BJ (cell line): ENCODE data around the gene ZKSCAN4. TPM values are rescaled to one million over a fixed set of nuclear protein-coding genes. Genes with fewer than 3 reads are reported as not detected.

ENCODE experiments used
- CTCF ChIA-PET: fragments of 350-600 bp; formaldehyde crosslinking; extraction: SDS; loops from one replicate; lab custom pipeline; 2021; ENCODE audit warnings: antibody characterized with exemption, inconsistent platforms; lab: Yijun Ruan, JAX
- POLR2A ChIA-PET: fragments of 300-600 bp; sonication (Branson Sonifier 250); formaldehyde crosslinking; extraction: SDS; loops from one replicate; lab custom pipeline; 2021; ENCODE audit warnings: antibody characterized with exemption; lab: Charles Lee
- DNase-seq: peaks from one replicate; pipeline ENCODE4 v3.0.0-alpha.2; 2011; ENCODE audit warnings: low read depth
- H3K27me3 ChIP-seq: 2 replicates; pipeline ENCODE4 v1.6.0; 2011; ENCODE audit warnings: low read length; ENCODE audit not compliant: control insufficient read depth, insufficient read depth
- H3K36me3 ChIP-seq: 2 replicates; pipeline ENCODE4 v1.5.1; 2011; ENCODE audit warnings: low read length; ENCODE audit not compliant: control insufficient read depth, insufficient read depth
- H3K4me3 ChIP-seq: 2 replicates; pipeline ENCODE4 v1.5.1; 2011; ENCODE audit warnings: low read depth, mild to moderate bottlenecking, control low read depth, low read length
- polyA plus RNA-seq: library from polyadenylated mRNA; depleted of rRNA; stranded (reverse); fragments of >200 nt; gene quantifications from 2 replicates; pipeline ENCODE4 v1.2.3, GENCODE V29; 2011
- TF ChIP-seq, protein P1 (sequence below): IDR thresholded peaks from 2 replicates; pipeline ENCODE4 v1.5.1; 2011; ENCODE audit warnings: low read depth, mild to moderate bottlenecking, control low read depth, inconsistent platforms, low read length, moderate library complexity; ENCODE audit not compliant: insufficient read depth

Gene ZKSCAN4
- polyA plus RNA-seq, 1 experiment: 3.0 TPM

DNA sequence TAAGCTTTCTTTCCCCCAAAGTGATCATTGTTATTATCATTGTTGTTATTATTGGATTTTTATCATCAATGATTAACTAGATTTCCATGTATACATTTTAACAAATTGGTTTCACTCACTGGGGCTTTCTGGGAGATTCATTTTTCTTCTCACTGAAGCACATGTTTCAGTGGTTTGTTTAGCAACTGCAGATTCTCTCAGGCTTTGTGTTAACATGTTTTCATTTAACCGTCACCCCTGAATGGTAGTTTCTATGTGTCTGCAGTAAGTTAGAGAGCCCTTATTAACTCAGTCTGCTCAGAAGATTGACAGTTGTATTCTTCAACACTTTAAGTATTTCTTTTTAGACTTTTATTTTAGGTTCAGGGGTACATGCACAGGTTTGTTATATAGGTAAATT lies 12.4 kb downstream of the ZKSCAN4 start:
- TF ChIP-seq, protein P1, sequence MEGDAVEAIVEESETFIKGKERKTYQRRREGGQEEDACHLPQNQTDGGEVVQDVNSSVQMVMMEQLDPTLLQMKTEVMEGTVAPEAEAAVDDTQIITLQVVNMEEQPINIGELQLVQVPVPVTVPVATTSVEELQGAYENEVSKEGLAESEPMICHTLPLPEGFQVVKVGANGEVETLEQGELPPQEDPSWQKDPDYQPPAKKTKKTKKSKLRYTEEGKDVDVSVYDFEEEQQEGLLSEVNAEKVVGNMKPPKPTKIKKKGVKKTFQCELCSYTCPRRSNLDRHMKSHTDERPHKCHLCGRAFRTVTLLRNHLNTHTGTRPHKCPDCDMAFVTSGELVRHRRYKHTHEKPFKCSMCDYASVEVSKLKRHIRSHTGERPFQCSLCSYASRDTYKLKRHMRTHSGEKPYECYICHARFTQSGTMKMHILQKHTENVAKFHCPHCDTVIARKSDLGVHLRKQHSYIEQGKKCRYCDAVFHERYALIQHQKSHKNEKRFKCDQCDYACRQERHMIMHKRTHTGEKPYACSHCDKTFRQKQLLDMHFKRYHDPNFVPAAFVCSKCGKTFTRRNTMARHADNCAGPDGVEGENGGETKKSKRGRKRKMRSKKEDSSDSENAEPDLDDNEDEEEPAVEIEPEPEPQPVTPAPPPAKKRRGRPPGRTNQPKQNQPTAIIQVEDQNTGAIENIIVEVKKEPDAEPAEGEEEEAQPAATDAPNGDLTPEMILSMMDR: no peak
- ChIA-PET CTCF (no interaction called here), POLR2A (no interaction called here)
- H3K36me3 ChIP-seq: no peaks in the 10 kb centered on the region
- H3K27me3 ChIP-seq: no peaks in the 10 kb centered on the region
- DNase-seq: no peak
- no peak overlapping the region for H3K4me3 ChIP-seq

DNA sequence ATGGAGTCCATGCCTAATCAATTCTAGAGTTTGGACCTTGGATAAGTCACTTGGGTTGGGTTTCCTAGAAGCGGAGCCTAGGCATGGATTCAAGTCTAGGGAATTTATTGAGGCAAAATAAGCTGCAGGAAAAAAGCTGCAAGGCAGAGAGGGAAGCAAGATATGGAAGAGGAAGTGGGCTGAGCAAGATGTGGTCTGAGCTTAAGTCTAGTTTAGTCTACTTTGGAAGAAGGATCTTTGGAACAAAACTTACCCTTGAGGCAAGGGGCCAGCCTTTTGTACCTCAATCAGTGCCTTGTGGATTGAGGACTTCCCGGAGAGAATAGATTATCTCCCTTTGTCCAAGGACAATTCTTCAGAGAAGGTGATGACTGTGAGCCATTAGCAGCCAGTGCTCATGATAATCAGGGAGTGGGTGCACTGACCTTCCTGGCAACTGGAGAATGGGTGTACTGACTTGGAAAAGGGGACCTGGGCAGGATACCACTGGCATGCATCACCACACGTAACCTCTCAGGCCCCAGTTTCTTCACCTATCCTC lies 16.1 kb downstream of the ZKSCAN4 start:
- POLR2A ChIA-PET: no interaction called here
- H3K4me3 ChIP-seq: no peak overlapping the region
- TF ChIP-seq, protein P1: no peak
- CTCF ChIA-PET: no interaction called here
- no peak for DNase-seq
- H3K27me3 ChIP-seq: no peaks in the 10 kb centered on the region
- H3K36me3 ChIP-seq: peaks cover 2% of the 10 kb centered on the region; the same call in 1 of the 2 replicates

DNA sequence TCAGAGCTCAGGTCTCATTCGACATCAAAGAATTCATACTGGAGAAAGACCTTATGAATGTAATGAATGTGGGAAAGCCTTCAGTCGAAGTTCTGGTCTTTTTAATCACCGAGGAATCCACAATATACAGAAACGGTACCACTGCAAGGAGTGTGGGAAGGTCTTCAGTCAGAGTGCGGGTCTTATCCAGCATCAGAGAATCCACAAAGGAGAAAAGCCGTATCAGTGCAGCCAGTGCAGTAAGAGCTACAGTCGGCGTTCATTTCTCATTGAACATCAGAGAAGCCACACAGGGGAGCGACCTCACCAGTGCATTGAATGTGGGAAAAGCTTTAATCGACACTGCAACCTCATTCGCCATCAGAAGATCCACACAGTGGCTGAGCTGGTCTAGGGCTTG lies 19.3 kb downstream of the ZKSCAN4 start:
- POLR2A ChIA-PET: no interaction called here
- Histone ChIP-seq H3K4me3 (no peak overlapping the region), H3K36me3 (peaks cover 4% of the 10 kb centered on the region), H3K27me3 (no peaks in the 10 kb centered on the region)
- TF ChIP-seq, protein P1: no peak
- CTCF ChIA-PET: no interaction called here
- DNase-seq: no peak

DNA sequence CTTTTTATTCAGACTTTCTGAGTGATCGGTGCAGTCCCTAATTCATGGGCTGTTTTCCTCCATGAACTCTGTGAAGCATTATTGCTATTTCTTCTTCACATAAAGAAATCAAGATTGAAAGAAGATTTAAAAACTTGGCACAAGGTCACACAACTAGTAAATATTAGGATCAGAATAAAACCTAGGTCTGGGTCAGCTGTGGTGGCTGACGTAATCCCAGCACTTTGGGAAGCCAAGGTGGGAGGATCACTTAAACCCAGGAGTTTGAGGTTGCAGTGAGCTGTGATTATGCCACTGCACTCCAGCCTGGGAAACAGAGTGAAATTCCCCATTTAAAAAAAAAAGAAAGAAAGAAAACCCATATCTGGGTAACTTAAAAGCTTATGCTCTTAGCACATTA lies 25.6 kb downstream of the ZKSCAN4 start:
- Histone ChIP-seq H3K4me3 (no peak overlapping the region), H3K27me3 (no peaks in the 10 kb centered on the region), H3K36me3 (peaks cover 2% of the 10 kb centered on the region)
- TF ChIP-seq, protein P1: no peak
- ChIA-PET CTCF (interaction anchor here (0.7 kb wide), 1 partner anchor 130 kb away, joined by 3 read pairs; no protein-coding TSS in a partner anchor), POLR2A (no interaction called here)
- DNase-seq: no peak

DNA sequence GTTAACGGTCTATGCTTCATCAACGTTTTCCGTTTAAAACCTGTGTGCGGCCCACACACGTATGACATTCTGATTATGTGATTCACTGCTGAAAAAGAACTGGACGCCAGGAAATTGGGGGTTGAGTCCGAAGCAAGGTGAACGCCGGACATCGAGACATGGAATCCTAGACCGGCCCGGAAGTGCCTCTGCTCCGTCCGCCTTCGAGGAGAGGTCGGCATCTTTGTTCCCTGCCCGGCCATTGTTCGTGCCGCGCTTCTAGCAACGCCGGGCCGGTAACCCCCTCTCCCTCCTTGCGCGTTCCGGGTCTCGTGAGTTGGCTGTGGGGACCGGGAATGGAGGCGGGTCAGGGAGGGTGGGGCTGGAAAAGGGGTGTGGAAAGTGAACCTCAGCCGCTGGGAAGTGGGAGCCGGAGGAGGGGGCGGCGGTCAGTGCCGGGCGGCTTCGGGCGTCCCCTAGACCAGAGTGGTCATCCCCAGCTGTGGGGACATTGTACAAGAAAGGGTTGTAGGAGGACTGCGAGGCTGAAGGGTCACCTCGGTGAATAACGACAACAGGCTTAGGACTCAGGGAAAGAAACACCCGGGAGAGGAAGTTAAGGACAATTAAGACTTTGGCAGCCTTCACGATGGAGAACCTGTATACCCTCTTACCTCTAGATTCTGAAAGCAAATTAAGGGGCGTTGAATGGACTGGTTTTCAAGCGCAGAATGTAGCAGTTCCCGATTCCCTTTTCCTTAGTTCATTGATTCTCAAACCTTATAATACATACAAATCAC lies 26.8 kb downstream of the ZKSCAN4 start, which contains the start of gene ZSCAN9:
Gene ZSCAN9 (plus strand): TSS at position 220 of the 779 bp plus-strand sequence. CDS start 1,810 bp downstream, outside the sequence.
- POLR2A ChIA-PET: no interaction called here
- CTCF ChIA-PET: no interaction called here
- TF ChIP-seq, protein P1: no peak

More for the DNA sequence above, 26.8 kb downstream of the ZKSCAN4 start, which contains the start of gene ZSCAN9:
- H3K4me3 ChIP-seq: peak within 1 kb of the TSS; percentile 87
- H3K27me3 ChIP-seq: no peaks in the 10 kb centered on the region
- peak; percentile 38 for DNase-seq
- H3K36me3 ChIP-seq: peaks cover 2% of the 10 kb centered on the region
